Measurements from ENCODE around the gene ACTR3. TPM values are rescaled to one million over a fixed set of nuclear protein-coding genes. Genes with fewer than 3 reads are reported as not detected.
A peak's percentile ranks its signal among the peaks of the same experiment; 100 is the strongest.
"Not testable (repeated sequence)": the region's sequence is repeated elsewhere in the genome, so short reads cannot be mapped to it uniquely, and the experiment has no call there.

The ACTR3 gene
- polyA plus RNA-seq (ENCODE audit: insufficient read length in 10 of 10) = 100 to 1,000 TPM; 101 to 142 (median 110) TPM
- long read RNA-seq, donor 1, full-length matches to known transcripts = 17 of 29 reads
- long read RNA-seq, donor 1, partial matches to known transcripts = 12 of 29 reads
- long read RNA-seq, donor 1, other reads (novel, unspliced or antisense) = 0 of 29 reads
- long read RNA-seq, donor 2, full-length matches to known transcripts = 13 of 27 reads
- long read RNA-seq, donor 2, partial matches to known transcripts = 14 of 27 reads
- long read RNA-seq, donor 2, other reads (novel, unspliced or antisense) = 0 of 27 reads
- long read RNA-seq, donor 3 = 0 reads
- long read RNA-seq, donor 4, full-length matches to known transcripts = 19 of 32 reads
- long read RNA-seq, donor 4, partial matches to known transcripts = 13 of 32 reads
- long read RNA-seq, donor 4, other reads (novel, unspliced or antisense) = 0 of 32 reads
- long read RNA-seq, donor 5, full-length matches to known transcripts = 27 of 48 reads
- long read RNA-seq, donor 5, partial matches to known transcripts = 21 of 48 reads
- long read RNA-seq, donor 5, other reads (novel, unspliced or antisense) = 0 of 48 reads
- long read RNA-seq, donor 6, full-length matches to known transcripts = 20 of 51 reads
- long read RNA-seq, donor 6, partial matches to known transcripts = 31 of 51 reads
- long read RNA-seq, donor 6, other reads (novel, unspliced or antisense) = 0 of 51 reads
- long read RNA-seq, donor 7, full-length matches to known transcripts = 24 of 31 reads
- long read RNA-seq, donor 7, partial matches to known transcripts = 7 of 31 reads
- long read RNA-seq, donor 7, other reads (novel, unspliced or antisense) = 0 of 31 reads
- long read RNA-seq, donor 8, full-length matches to known transcripts = 14 of 33 reads
- long read RNA-seq, donor 8, partial matches to known transcripts = 19 of 33 reads
- long read RNA-seq, donor 8, other reads (novel, unspliced or antisense) = 0 of 33 reads
- long read RNA-seq, donor 9, full-length matches to known transcripts = 4 of 4 reads
- long read RNA-seq, donor 9, partial matches to known transcripts = 0 of 4 reads
- long read RNA-seq, donor 9, other reads (novel, unspliced or antisense) = 0 of 4 reads

GRCh38 chr2:113889471-113890252, at the start of gene ACTR3:
ACTR3 (plus strand) TSS chr2:113890089; CDS start chr2:113890280, 191 bp downstream.
- peak; percentile 99 to 100 (median 99) for DNase-seq

- no peak for DNase-seq
Measured at GRCh38 chr2:113840518-113840917, 49.4 kb upstream of the ACTR3 start.

GRCh38 chr2:113842919-113843736, 46.8 kb upstream of the ACTR3 start:
- DNase-seq = peak in 1 of 3 donors; percentile 17

- not testable (repeated sequence) for DNase-seq
Measured at GRCh38 chr2:113843737-113844050, 46.2 kb upstream of the ACTR3 start.

- no peak for DNase-seq
Measured at GRCh38 chr2:113845261-113845660, 44.6 kb upstream of the ACTR3 start.

GRCh38 chr2:113845796-113846195, 44.1 kb upstream of the ACTR3 start:
- DNase-seq = not testable (repeated sequence)

GRCh38 chr2:113846429-113846828, 43.5 kb upstream of the ACTR3 start:
- no peak for DNase-seq

- no peak for DNase-seq
Measured at GRCh38 chr2:113847144-113847543, 42.7 kb upstream of the ACTR3 start.

GRCh38 chr2:113848758-113849415, 41.0 kb upstream of the ACTR3 start:
- no peak for DNase-seq

GRCh38 chr2:113850687-113851086, 39.2 kb upstream of the ACTR3 start:
- no peak for DNase-seq

- no peak for DNase-seq
Measured at GRCh38 chr2:113851640-113852039, 38.2 kb upstream of the ACTR3 start.

GRCh38 chr2:113854208-113854607, 35.7 kb upstream of the ACTR3 start:
- no peak for DNase-seq

- DNase-seq = no peak
Measured at GRCh38 chr2:113854970-113855740, 34.7 kb upstream of the ACTR3 start.

GRCh38 chr2:113857464-113857863, 32.4 kb upstream of the ACTR3 start:
- no peak for DNase-seq

GRCh38 chr2:113858764-113859163, 31.1 kb upstream of the ACTR3 start:
- DNase-seq = peak in 1 of 3 donors; percentile 40

- no peak for DNase-seq
Measured at GRCh38 chr2:113861740-113862139, 28.1 kb upstream of the ACTR3 start.

- DNase-seq = no peak
Measured at GRCh38 chr2:113863144-113863543, 26.7 kb upstream of the ACTR3 start.

- no peak for DNase-seq
Measured at GRCh38 chr2:113867571-113867970, 22.3 kb upstream of the ACTR3 start.

- DNase-seq = no peak
Measured at GRCh38 chr2:113869253-113869652, 20.6 kb upstream of the ACTR3 start.
